T-helper 22 cell (primary cell): Measurements from ENCODE around the gene POU2F1.

Experiments
- DNase-seq: peaks from one replicate; pipeline ENCODE4 v3.0.0-alpha.2; 2020; ENCODE audit warnings: low read depth

Gene POU2F1

DNA sequence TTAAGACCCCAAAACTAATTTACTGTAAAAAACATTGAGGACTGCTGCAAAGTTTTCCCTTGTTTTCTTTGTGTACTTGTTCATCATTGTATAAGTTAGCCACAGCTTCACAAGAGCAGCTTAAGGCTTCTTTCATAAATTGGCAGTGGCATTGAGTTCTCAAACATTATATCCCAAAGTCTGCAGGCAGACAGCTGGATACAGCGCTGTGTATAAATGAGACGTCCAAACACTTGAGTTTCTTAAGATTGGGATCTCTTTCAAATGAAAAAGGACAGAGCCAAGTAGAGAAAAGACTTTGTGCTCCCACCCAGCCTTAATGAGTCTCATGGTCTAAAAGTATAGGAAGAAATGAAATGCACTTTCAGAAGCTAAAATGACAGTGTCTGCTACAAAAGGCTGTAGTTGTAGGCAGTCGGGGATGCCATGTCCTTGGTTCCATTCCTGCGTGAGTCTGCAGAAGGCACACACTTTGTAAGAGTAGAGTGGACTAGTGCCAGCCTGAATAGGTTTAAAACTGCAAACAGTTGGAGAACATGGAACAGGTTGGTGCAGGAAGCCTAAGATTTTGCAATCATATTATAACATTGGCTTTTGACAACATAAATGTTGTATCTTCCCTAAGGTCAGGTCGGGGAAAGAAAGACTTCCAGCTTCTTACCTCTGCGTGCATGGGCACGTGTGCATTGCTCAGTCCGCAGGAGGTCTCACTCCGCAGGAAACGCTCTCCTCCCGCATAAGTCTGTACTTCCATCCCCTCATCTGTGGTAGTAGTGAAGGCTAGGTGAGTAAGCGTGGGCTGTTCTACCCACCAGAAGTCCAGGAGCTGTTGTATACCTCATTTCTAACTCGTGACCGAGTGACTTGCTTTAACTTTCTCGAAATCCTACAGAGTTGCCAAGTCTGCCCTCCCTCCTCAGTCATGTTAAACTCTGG, 203.3 kb downstream of the POU2F1 start:
- no peak for DNase-seq

DNA sequence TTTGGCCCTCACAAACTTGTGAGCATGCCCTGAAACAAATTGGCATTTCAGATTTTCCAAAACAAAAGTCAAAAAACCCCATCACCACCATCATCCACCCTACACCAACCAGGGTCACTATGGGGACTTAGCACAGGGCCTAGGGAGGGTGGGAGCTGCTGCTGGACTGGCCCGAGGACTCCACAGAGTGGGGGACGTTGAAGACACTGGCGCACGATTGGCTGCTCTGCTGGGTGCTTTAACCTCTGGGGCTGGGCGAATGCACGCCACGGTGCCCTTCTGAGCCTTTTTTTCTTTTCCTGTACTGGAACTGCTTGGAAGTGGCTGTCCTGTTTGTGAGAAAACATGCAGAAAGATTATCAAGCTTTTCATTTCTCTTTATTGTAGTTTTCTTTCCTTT, 204.8 kb downstream of the POU2F1 start:
- no peak for DNase-seq

GRCh38 chr1:167426716-167427115, 206.0 kb downstream of the POU2F1 start:
- DNase-seq: no peak

GRCh38 chr1:167427848-167428247, 207.2 kb downstream of the POU2F1 start:
- no peak for DNase-seq

GRCh38 chr1:167428395-167428794, 207.7 kb downstream of the POU2F1 start:
- DNase-seq: no peak

GRCh38 chr1:167429612-167430011, 208.9 kb downstream of the POU2F1 start:
- DNase-seq: no peak

- no peak for DNase-seq
These were observed 209.6 kb downstream of the POU2F1 start for GRCh38 chr1:167430134-167430848.

GRCh38 chr1:167430849-167431242, 210.2 kb downstream of the POU2F1 start:
- no peak for DNase-seq

DNA sequence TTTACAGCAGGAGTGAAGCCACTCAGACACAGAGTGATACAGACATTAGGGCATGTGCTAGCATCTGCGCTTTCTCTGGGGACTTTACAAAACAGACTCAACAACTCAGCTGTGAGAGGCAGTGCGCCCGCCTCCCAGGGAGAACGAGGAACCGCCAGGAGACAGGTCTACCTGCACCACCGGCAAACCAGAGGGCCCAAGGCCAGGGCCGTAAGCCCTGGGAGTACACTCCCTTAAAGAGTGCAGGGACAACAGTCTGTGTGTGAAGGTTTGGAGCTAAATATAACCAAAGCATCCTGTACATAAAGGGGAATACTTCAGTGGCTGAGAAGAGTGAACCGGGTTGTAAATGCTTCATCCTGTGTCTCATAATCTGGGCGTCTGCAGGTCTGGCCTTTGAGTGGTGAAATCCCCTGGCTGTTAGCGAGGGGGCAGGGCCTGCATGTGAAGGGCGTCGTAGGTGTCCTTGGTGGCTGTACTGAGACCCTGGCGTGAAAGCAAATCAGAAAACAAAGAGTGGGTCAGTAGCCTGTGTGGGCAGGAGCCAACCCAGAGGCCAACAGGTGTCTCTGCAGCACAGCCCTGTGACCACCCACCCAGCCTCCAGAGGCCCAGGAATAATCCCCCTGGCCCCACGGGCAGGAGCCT, 210.7 kb downstream of the POU2F1 start:
- no peak for DNase-seq

- no peak for DNase-seq
These were observed 211.4 kb downstream of the POU2F1 start for GRCh38 chr1:167431909-167432650.

- no peak for DNase-seq
These were observed 212.1 kb downstream of the POU2F1 start for GRCh38 chr1:167432780-167433179.

DNA sequence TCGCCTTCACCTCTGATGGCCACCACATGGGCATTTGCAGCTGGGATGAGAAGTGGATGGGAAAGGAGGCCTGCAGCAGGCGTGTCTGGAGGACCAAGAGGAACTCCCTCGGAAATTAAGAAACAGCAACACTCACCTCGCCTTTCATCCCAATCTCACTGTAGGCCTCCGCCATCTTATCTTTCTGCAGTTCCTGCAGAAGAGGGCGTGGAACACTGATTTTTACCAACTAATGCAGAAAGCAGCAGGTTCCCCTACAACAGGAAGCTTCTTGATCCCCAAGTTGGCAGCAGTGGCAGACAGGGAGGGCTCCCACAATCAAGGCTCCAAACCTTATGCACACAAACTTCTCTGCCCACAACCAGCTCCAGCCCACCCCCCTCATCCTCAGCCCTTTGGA, 213.2 kb downstream of the POU2F1 start:
- no peak for DNase-seq

DNA sequence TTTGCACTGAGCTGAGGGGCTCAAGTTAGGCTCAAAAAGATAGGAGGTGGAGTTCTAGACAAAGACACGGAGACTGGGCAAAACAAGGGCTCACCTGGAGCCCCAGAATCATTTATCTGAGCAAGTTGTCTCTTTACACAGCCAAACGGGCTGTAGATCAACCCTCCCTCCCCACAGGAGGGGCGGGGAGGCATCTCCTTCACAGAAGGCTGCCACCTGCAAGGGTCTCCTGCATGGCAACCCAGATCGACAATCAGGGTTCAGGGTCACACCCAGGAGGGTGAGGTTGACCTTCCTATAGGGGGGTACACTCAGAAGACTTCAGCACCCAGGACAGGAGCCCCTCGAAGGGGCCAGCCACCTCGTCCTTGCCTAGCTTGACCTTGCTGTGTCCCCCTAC, 213.6 kb downstream of the POU2F1 start:
- DNase-seq: no peak

DNA sequence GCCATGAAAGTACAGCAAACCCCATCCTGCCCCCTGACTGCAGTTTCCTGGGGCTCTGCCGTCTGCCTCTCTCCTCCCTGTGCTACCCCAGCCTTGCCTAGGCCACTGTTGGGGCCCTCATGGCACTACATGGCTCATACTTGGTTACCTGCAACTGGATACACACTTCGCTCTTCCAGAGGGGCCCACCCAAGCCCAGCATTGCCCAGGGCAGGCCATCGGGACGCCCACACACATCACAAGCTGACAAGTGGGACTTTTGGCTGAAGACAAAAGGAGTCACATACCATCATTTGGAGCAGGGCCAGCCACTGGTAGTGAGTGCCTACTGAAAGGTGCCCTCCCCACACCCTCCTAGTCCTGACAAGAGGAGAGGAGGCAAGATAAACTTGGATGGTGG, 214.8 kb downstream of the POU2F1 start:
- DNase-seq: no peak

- no peak for DNase-seq
These were observed 217.8 kb downstream of the POU2F1 start for GRCh38 chr1:167438171-167439138.

- DNase-seq: no peak
These were observed 218.8 kb downstream of the POU2F1 start for GRCh38 chr1:167439301-167439988.

GRCh38 chr1:167440345-167440744, 219.7 kb downstream of the POU2F1 start:
- no peak for DNase-seq

DNA sequence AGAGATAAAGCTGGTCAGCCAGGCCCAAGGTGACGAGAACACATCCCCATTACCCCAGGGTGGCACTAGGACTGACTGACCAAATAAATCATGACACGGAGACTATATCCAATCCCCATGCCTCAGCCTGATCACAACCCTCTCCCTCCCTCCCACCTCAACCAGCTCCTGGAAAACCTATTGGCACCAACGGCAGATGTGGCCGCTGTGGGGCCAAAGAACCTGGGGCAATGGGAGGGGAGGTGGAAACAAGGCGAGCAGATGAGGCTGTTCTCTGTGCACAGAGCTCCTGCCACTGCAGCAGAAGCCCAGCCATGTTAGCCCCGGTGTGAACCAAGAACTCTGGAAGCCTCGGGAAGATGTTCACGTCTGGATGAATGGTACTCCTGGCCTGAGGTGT, 220.1 kb downstream of the POU2F1 start:
- no peak for DNase-seq

- no peak for DNase-seq
These were observed 220.5 kb downstream of the POU2F1 start for GRCh38 chr1:167441222-167441621.

GRCh38 chr1:167442142-167442848, 221.6 kb downstream of the POU2F1 start:
- peak; percentile 64 for DNase-seq
